GM12878 (cell line): ENCODE measurements around the gene ACKR2. TPM values are rescaled to one million over a fixed set of nuclear protein-coding genes. Genes with fewer than 3 reads are reported as not detected.
A peak's percentile ranks its signal among the peaks of the same experiment; 100 is the strongest.

Experiments
- ATAC-seq: fragments of 200-7000 bp; cut with Tn5 transposase; 3 replicates; pipeline ENCODE4 v1.9.1; 2020; ENCODE audit warnings: mild to moderate bottlenecking, moderate library complexity
- BruUV-seq: library from RNA; stranded (reverse); fragments of 400-500 nt; replicated peaks from 2 replicates; lab custom pipeline; 2021; lab: Mats Ljungman, UMichigan
- CTCF ChIA-PET: fragments of 300-600 bp; sonication (Branson Sonifier 250); formaldehyde crosslinking; extraction: SDS; loops from one replicate; lab custom pipeline; 2021; ENCODE audit warnings: inconsistent platforms; lab: Yijun Ruan, JAX
- POLR2A ChIA-PET: fragments of 350-600 bp; formaldehyde crosslinking; extraction: SDS; loops from one replicate; lab custom pipeline; 2021; ENCODE audit warnings: inconsistent platforms; lab: Charles Lee
- RAD21 ChIA-PET: fragments of 300-600 bp; sonication (Branson Sonifier 250); formaldehyde crosslinking; loops from one replicate; lab custom pipeline; 2023; ENCODE audit warnings: antibody characterized with exemption; ENCODE audit not compliant: unreplicated experiment; lab: Charles Lee
- SMC1A ChIA-PET: fragments of 300-600 bp; sonication (Branson Sonifier 250); formaldehyde crosslinking; loops from one replicate; lab custom pipeline; 2023; ENCODE audit not compliant: unreplicated experiment, uncharacterized antibody; lab: Charles Lee
- DNase-seq: peaks from one replicate; pipeline ENCODE4 v3.0.0-alpha.2; 2011; ENCODE audit warnings: low read depth, low spot score
- FAIRE-seq: peaks from 3 replicates; lab custom pipeline; 2011; peaks lifted over from hg19 to GRCh38; lab: Jason Lieb, UNC
- H2AFZ ChIP-seq: 2 replicates; pipeline ENCODE4 v1.6.0; 2011; ENCODE audit warnings: low read depth, low read length, control low read depth; ENCODE audit not compliant: control insufficient read depth
- H3K27ac ChIP-seq: 2 replicates; pipeline ENCODE4 v1.5.1; 2011; ENCODE audit warnings: control low read depth; ENCODE audit not compliant: control insufficient read depth, insufficient read depth
- H3K27me3 ChIP-seq, 2 experiments: replicated peaks in 1 of 2; 2 replicates each; pipeline versions ENCODE4 v1.6.0 to v1.6.1; 2011; ENCODE audit warnings: low read length in 1 of 2; ENCODE audit not compliant: control insufficient read depth in 2 of 2, insufficient read depth in 2 of 2
- H3K36me3 ChIP-seq, 2 experiments: 2 replicates each; pipeline ENCODE4 v1.5.1; 2011; ENCODE audit warnings: low read length in 1 of 2; ENCODE audit not compliant: control insufficient read depth in 2 of 2, insufficient read depth in 2 of 2
- H3K4me1 ChIP-seq: 2 replicates; pipeline ENCODE4 v1.6.1; 2011; ENCODE audit warnings: mild to moderate bottlenecking, low read length, moderate library complexity, mixed read lengths; ENCODE audit not compliant: control insufficient read depth, insufficient read depth
- H3K4me2 ChIP-seq: 2 replicates; pipeline ENCODE4 v1.6.0; 2011; ENCODE audit warnings: control low read depth; ENCODE audit not compliant: control insufficient read depth, insufficient read depth
- H3K4me3 ChIP-seq: fragments of 200-600 bp; sonication (generic); 2 replicates; pipeline ENCODE4 v1.5.1; 2016
- H3K79me2 ChIP-seq: 2 replicates; pipeline ENCODE4 v1.6.0; 2011; ENCODE audit warnings: low read length; ENCODE audit not compliant: control insufficient read depth, insufficient read depth
- H3K9ac ChIP-seq: 2 replicates; pipeline ENCODE4 v1.8.0; 2011; ENCODE audit warnings: low read length, control low read depth, mixed read lengths; ENCODE audit not compliant: control insufficient read depth, insufficient read depth
- H3K9me3 ChIP-seq: replicated peaks from 3 replicates; pipeline ENCODE4 v1.5.1; 2011; ENCODE audit warnings: mild to moderate bottlenecking, low read length; ENCODE audit not compliant: control insufficient read depth, insufficient read depth
- H4K20me1 ChIP-seq: 2 replicates; pipeline ENCODE4 v1.6.0; 2011; ENCODE audit not compliant: control insufficient read depth, insufficient read depth
- FOXK2 ChIP-seq: fragments of 450-650 bp; IDR thresholded peaks from 2 replicates; pipeline ENCODE4 v1.6.1; 2017; ENCODE audit warnings: mild to moderate bottlenecking, moderate library complexity
- IKZF1 ChIP-seq: fragments of 450-650 bp; conservative IDR thresholded peaks from 2 replicates; pipeline ENCODE4 v1.6.1; 2017; ENCODE audit warnings: antibody characterized with exemption, mild to moderate bottlenecking
- NFYB ChIP-seq: IDR thresholded peaks from 2 replicates; pipeline ENCODE4 v1.6.1; 2011; ENCODE audit warnings: low read depth, mild to moderate bottlenecking, low read length, improper control_type of control experiment, moderate library complexity; ENCODE audit not compliant: insufficient read depth
- POU2F2 ChIP-seq: IDR thresholded peaks from 3 replicates; pipeline ENCODE4 v1.6.1; 2011; ENCODE audit warnings: low read depth, mild to moderate bottlenecking, low read length, borderline replicate concordance
- ZBTB11 ChIP-seq: fragments of 450-650 bp; formaldehyde crosslinking; IDR thresholded peaks from 2 replicates; pipeline ENCODE4 v1.5.0; 2022; ENCODE audit warnings: mild to moderate bottlenecking, missing genetic modification characterization
- WGBS: methylation state at CpG from one replicate; pipeline ENCODE4 v1.1.6; 2016; ENCODE audit warnings: low lambda C conversion rate; ENCODE audit not compliant: insufficient replicate concordance, insufficient coverage; ENCODE audit errors: missing lambda C conversion rate; 5-methylcytosine and 5-hydroxymethylcytosine counted together
- in situ Hi-C: fragments of 300-500 bp; cut with MboI; formaldehyde crosslinking; loops from 9 replicates; pipeline ENCODE4 v1.14.3; 2018; ENCODE audit warnings: mixed read lengths
- intact Hi-C: fragments of 100-400 bp; cut with micrococcal nuclease; formaldehyde crosslinking; loops from one replicate; pipeline ENCODE4 v1.14.2; 2022; ENCODE audit not compliant: unreplicated experiment
- polyA plus RNA-seq, 11 experiments: library from polyadenylated mRNA; depleted of rRNA in 4 of 11; unstranded in 6 of 11; stranded (reverse) in 5 of 11; fragments of >200 nt; fragmentation: Nextera tagmentation in 4 of 11; fragmentation: Illumina TruSeq in 1 of 11; extraction: Ambion mirVana in 4 of 11; extraction: Trizol in 1 of 11; gene quantifications; 1 replicate in 1 of 11; 2 replicates in 10 of 11; pipeline versions ENCODE4 v1.2.1 to v1.2.3, GENCODE V29; 2011 to 2016; ENCODE audit warnings: inconsistent platforms in 2 of 11, missing spikeins in 2 of 11, low read depth in 1 of 11
- total RNA-seq, 4 experiments: library from RNA; depleted of rRNA in 3 of 4; stranded (reverse); fragments of >200 nt in 3 of 4; fragmentation: Illumina TruSeq in 1 of 4; extraction: Trizol in 1 of 4; gene quantifications; 2 replicates each; pipeline versions ENCODE4 v1.2.1 to v1.2.3, GENCODE V29; 2013 to 2021
- TF ChIP-seq, protein P1 (sequence below): fragments of 150-350 bp; IDR thresholded peaks from 2 replicates; pipeline ENCODE4 v1.6.1; 2016; ENCODE audit warnings: low read depth, low read length
- TF ChIP-seq, protein P2 (sequence below): fragments of 450-650 bp; IDR thresholded peaks from 2 replicates; pipeline ENCODE4 v1.6.1; 2014; ENCODE audit warnings: mild to moderate bottlenecking
- TF ChIP-seq, protein P3 (sequence below): fragments of 450-650 bp; IDR thresholded peaks from 2 replicates; pipeline ENCODE4 v1.6.1; 2017; ENCODE audit warnings: mild to moderate bottlenecking, moderate library complexity

ACKR2 gene
- total and polyA plus RNA-seq, 10 of the 15 experiments (the other 5 are each of a cell fraction or from before 2014, with no cell fraction given), result 0.05 to 0.91 (median 0.23) TPM; not detected in 2

DNA sequence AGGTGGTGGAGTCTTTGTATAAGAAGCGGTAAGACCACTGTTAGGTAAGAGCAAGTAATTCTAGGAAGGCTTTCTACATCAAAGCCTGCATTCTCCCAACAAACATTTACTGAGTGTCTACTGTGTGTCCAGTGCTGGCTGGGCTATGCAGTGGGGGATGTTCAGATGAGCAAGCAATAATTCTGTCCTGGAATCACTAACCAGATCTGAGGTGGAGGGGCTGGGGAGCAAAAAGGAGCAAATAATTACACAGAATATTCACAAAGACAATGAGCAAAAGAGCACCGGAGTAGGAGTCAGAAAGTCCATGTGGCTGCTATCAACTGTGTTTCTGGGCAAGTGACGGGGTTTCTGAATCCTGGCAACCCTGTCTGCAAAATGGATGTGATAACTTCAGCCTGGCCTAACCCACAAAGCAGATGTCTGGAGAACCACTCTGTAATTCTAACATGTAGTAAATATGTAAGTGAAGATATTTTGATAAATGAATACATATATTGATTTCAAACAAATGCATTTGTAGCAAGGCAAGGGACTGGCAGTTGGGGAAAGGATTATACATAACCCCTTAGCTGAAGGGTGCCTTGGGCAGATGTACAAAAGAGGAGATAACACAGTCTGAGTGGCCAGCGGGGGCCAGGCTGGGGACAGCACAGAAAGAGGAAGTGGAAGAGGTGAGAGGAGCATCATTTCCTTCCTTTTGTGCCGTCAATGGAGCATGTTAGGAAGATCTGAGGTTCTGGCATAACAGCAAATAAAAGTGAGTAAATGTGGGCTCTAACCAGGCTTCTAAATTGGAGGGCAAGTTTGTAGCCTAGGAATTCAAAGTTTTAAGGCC lies 37.7 kb downstream of the ACKR2 start:
- ChIA-PET CTCF (interaction anchor here (1.2 to 1.3 kb wide), 2 partner anchors 16 kb away, joined by 3 to 5 read pairs; no protein-coding TSS in a partner anchor), SMC1A (no interaction called here), POLR2A (interaction anchor here (0.6 kb wide), 1 partner anchor 72 kb away, joined by 3 read pairs; no protein-coding TSS in a partner anchor), RAD21 (interaction anchor here (1.3 kb wide), 1 partner anchor 34 kb away, joined by 3 read pairs; no protein-coding TSS in a partner anchor)
- ATAC-seq (peak; percentile 95), FAIRE-seq (no peak), DNase-seq (no peak)
- in situ Hi-C loops, result no loop called here
- H4K20me1 ChIP-seq, result no peaks in the 10 kb centered on the region
- H3K27ac ChIP-seq, result no peak overlapping the region
- H3K79me2 ChIP-seq, result no peaks in the 10 kb centered on the region
- H3K4me1 ChIP-seq, result peaks cover 5% of the 10 kb centered on the region
- H3K27me3 ChIP-seq, result no peaks in the 10 kb centered on the region
- no peaks in the 10 kb centered on the region for H3K9me3 ChIP-seq
- H3K9ac ChIP-seq, result no peak overlapping the region
- WGBS, result 36% methylated on average over 5 of the region's 5 CpGs
- no peak overlapping the region; the same call in 1 of the 2 replicates for H2AFZ ChIP-seq
- BruUV-seq, result no TSS peak
- no peaks in the 10 kb centered on the region for H3K36me3 ChIP-seq
- no peak overlapping the region for H3K4me3 ChIP-seq
- H3K4me2 ChIP-seq, result peak overlapping the region; percentile 33; the same call in 1 of the 2 replicates
- intact Hi-C loops, result no loop called here
- TF ChIP-seq, protein P1, sequence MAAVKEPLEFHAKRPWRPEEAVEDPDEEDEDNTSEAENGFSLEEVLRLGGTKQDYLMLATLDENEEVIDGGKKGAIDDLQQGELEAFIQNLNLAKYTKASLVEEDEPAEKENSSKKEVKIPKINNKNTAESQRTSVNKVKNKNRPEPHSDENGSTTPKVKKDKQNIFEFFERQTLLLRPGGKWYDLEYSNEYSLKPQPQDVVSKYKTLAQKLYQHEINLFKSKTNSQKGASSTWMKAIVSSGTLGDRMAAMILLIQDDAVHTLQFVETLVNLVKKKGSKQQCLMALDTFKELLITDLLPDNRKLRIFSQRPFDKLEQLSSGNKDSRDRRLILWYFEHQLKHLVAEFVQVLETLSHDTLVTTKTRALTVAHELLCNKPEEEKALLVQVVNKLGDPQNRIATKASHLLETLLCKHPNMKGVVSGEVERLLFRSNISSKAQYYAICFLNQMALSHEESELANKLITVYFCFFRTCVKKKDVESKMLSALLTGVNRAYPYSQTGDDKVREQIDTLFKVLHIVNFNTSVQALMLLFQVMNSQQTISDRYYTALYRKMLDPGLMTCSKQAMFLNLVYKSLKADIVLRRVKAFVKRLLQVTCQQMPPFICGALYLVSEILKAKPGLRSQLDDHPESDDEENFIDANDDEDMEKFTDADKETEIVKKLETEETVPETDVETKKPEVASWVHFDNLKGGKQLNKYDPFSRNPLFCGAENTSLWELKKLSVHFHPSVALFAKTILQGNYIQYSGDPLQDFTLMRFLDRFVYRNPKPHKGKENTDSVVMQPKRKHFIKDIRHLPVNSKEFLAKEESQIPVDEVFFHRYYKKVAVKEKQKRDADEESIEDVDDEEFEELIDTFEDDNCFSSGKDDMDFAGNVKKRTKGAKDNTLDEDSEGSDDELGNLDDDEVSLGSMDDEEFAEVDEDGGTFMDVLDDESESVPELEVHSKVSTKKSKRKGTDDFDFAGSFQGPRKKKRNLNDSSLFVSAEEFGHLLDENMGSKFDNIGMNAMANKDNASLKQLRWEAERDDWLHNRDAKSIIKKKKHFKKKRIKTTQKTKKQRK, result no peak
- TF ChIP-seq, protein P2, sequence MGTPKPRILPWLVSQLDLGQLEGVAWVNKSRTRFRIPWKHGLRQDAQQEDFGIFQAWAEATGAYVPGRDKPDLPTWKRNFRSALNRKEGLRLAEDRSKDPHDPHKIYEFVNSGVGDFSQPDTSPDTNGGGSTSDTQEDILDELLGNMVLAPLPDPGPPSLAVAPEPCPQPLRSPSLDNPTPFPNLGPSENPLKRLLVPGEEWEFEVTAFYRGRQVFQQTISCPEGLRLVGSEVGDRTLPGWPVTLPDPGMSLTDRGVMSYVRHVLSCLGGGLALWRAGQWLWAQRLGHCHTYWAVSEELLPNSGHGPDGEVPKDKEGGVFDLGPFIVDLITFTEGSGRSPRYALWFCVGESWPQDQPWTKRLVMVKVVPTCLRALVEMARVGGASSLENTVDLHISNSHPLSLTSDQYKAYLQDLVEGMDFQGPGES, result no peak
- TF ChIP-seq, protein P3, sequence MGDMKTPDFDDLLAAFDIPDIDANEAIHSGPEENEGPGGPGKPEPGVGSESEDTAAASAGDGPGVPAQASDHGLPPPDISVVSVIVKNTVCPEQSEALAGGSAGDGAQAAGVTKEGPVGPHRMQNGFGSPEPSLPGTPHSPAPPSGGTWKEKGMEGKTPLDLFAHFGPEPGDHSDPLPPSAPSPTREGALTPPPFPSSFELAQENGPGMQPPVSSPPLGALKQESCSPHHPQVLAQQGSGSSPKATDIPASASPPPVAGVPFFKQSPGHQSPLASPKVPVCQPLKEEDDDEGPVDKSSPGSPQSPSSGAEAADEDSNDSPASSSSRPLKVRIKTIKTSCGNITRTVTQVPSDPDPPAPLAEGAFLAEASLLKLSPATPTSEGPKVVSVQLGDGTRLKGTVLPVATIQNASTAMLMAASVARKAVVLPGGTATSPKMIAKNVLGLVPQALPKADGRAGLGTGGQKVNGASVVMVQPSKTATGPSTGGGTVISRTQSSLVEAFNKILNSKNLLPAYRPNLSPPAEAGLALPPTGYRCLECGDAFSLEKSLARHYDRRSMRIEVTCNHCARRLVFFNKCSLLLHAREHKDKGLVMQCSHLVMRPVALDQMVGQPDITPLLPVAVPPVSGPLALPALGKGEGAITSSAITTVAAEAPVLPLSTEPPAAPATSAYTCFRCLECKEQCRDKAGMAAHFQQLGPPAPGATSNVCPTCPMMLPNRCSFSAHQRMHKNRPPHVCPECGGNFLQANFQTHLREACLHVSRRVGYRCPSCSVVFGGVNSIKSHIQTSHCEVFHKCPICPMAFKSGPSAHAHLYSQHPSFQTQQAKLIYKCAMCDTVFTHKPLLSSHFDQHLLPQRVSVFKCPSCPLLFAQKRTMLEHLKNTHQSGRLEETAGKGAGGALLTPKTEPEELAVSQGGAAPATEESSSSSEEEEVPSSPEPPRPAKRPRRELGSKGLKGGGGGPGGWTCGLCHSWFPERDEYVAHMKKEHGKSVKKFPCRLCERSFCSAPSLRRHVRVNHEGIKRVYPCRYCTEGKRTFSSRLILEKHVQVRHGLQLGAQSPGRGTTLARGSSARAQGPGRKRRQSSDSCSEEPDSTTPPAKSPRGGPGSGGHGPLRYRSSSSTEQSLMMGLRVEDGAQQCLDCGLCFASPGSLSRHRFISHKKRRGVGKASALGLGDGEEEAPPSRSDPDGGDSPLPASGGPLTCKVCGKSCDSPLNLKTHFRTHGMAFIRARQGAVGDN, result no peak
- TF ChIP-seq FOXK2 (no peak), POU2F2 (no peak), NFYB (no peak), ZBTB11 (CRISPR knock-in tag) (no peak), IKZF1 (peak; percentile 41; the same call in 1 of the 2 replicates)
